PC-9 (cell line): ENCODE results near the gene TBC1D3B. TPM values are rescaled to one million over a fixed set of nuclear protein-coding genes. Genes with fewer than 3 reads are reported as not detected.
"Not testable (repeated sequence)": the region's sequence is repeated elsewhere in the genome, so short reads cannot be mapped to it uniquely, and the experiment has no call there.

ENCODE experiments used
- BruUV-seq: library from RNA; stranded (reverse); fragments of 400-500 nt; replicated peaks from 2 replicates; lab custom pipeline; 2021; lab: Mats Ljungman, UMichigan
- CTCF ChIA-PET: fragments of 300-600 bp; sonication (Branson Sonifier 250); formaldehyde crosslinking; loops from one replicate; lab custom pipeline; 2022; ENCODE audit warnings: antibody characterized with exemption; lab: Charles Lee
- POLR2A ChIA-PET: fragments of 300-600 bp; sonication (Branson Sonifier 250); formaldehyde crosslinking; loops from one replicate; lab custom pipeline; 2022; ENCODE audit warnings: antibody characterized with exemption; ENCODE audit not compliant: unreplicated experiment; lab: Charles Lee
- DNase-seq, 2 experiments: peaks; one replicate each; pipeline versions ENCODE4 v3.0.0 to v3.0.0-alpha.2; 2015 to 2022; ENCODE audit warnings: mixed read lengths in 1 of 2
- H2AFZ ChIP-seq: fragments of 200-600 bp; sonication (generic); 2 replicates; pipeline ENCODE4 v1.8.1; 2017; ENCODE audit warnings: antibody characterized with exemption
- H3F3A ChIP-seq: fragments of 200-600 bp; sonication (generic); 2 replicates; pipeline ENCODE4 v1.8.1; 2017; ENCODE audit warnings: antibody characterized with exemption, mild to moderate bottlenecking, low read depth; ENCODE audit not compliant: insufficient read depth
- H3K27ac ChIP-seq: fragments of 200-600 bp; sonication (generic); 2 replicates; pipeline ENCODE4 v1.6.1; 2016; ENCODE audit warnings: mixed run types
- H3K27me3 ChIP-seq: fragments of 200-600 bp; sonication (generic); 2 replicates; pipeline ENCODE4 v1.6.1; 2016; ENCODE audit warnings: low read depth, mixed run types; ENCODE audit not compliant: insufficient read depth
- H3K36me3 ChIP-seq: fragments of 200-600 bp; sonication (generic); 2 replicates; pipeline ENCODE4 v1.6.1; 2016; ENCODE audit warnings: low read depth, mixed run types
- H3K4me1 ChIP-seq: fragments of 200-600 bp; sonication (generic); replicated peaks from 2 replicates; pipeline ENCODE4 v1.6.1; 2016; ENCODE audit warnings: mixed run types; ENCODE audit not compliant: insufficient read depth
- H3K4me2 ChIP-seq: fragments of 200-600 bp; sonication (generic); 2 replicates; pipeline ENCODE4 v1.6.1; 2017; ENCODE audit warnings: mixed run types
- H3K4me3 ChIP-seq: fragments of 200-600 bp; sonication (generic); 2 replicates; pipeline ENCODE4 v1.6.1; 2016; ENCODE audit warnings: mixed run types
- H3K79me2 ChIP-seq: fragments of 200-600 bp; sonication (generic); 2 replicates; pipeline ENCODE4 v1.6.1; 2017; ENCODE audit warnings: low read depth, mixed run types
- H3K9me2 ChIP-seq: fragments of 200-600 bp; sonication (generic); 2 replicates; pipeline ENCODE4 v1.8.1; 2017; ENCODE audit warnings: mild to moderate bottlenecking; ENCODE audit not compliant: insufficient read depth
- H3K9me3 ChIP-seq: fragments of 200-600 bp; sonication (generic); 2 replicates; pipeline ENCODE4 v1.8.1; 2016; ENCODE audit warnings: low read depth; ENCODE audit not compliant: insufficient read depth
- H4K20me1 ChIP-seq: fragments of 200-600 bp; sonication (generic); 2 replicates; pipeline ENCODE4 v1.8.1; 2017; ENCODE audit not compliant: insufficient read depth
- CTCF ChIP-seq: fragments of 200-600 bp; sonication (generic); conservative IDR thresholded peaks from 2 replicates; pipeline ENCODE4 v1.6.1; 2017; ENCODE audit warnings: mixed run types, antibody characterized with exemption, mild to moderate bottlenecking, moderate library complexity
- EZH2 ChIP-seq: fragments of 200-600 bp; sonication (generic); IDR thresholded peaks from 2 replicates; pipeline ENCODE4 v1.8.0; 2017; ENCODE audit warnings: antibody characterized with exemption, low read depth
- intact Hi-C: fragments of 100-400 bp; cut with micrococcal nuclease; formaldehyde crosslinking; loops from one replicate; pipeline ENCODE4 v1.10.0; 2022; ENCODE audit not compliant: unreplicated experiment
- total RNA-seq: library from RNA; stranded (reverse); gene quantifications from 2 replicates; pipeline ENCODE4 v1.2.3, GENCODE V29; 2021

Gene TBC1D3B
- total RNA-seq, 1 experiment from 2014 or later: 13.8 TPM

- POLR2A ChIA-PET, intact Hi-C loops, H2AFZ ChIP-seq, H3K79me2 ChIP-seq, H3K4me3 ChIP-seq, CTCF ChIA-PET, H3K27ac ChIP-seq, H4K20me1 ChIP-seq, DNase-seq, H3K9me2 ChIP-seq, H3F3A ChIP-seq, BruUV-seq, H3K4me1 ChIP-seq, H3K4me2 ChIP-seq, H3K9me3 ChIP-seq, H3K36me3 ChIP-seq: not testable (repeated sequence)
- H3K27me3 ChIP-seq: peaks cover 85% of the 10 kb centered on the region
- 0 out of 2 replicates have a peak, but pooled peaks have one; percentile 38 for TF ChIP-seq EZH2
Measured at GRCh38 chr17:36187943-36188665, 11.7 kb upstream of the TBC1D3B start.

- DNase-seq, H3K4me1 ChIP-seq, H3F3A ChIP-seq, H4K20me1 ChIP-seq, BruUV-seq, H3K9me2 ChIP-seq, H3K79me2 ChIP-seq, CTCF ChIA-PET, intact Hi-C loops, H2AFZ ChIP-seq, H3K4me3 ChIP-seq, H3K36me3 ChIP-seq, H3K4me2 ChIP-seq, POLR2A ChIA-PET, H3K27ac ChIP-seq, H3K9me3 ChIP-seq: not testable (repeated sequence)
- H3K27me3 ChIP-seq: peaks cover 95% of the 10 kb centered on the region
- TF ChIP-seq EZH2: 0 out of 2 replicates have a peak, but pooled peaks have one; percentile 26
Measured at GRCh38 chr17:36186810-36187763, 10.7 kb upstream of the TBC1D3B start.

- ChIA-PET CTCF (no interaction called here), POLR2A (no interaction called here)
- peaks cover 93% of the 10 kb centered on the region for H3K27me3 ChIP-seq
Measured at GRCh38 chr17:36185416-36185815, 9.0 kb upstream of the TBC1D3B start.

More at GRCh38 chr17:36185416-36185815, 9.0 kb upstream of the TBC1D3B start:
- H2AFZ ChIP-seq: no peak overlapping the region
- H3K79me2 ChIP-seq: no peaks in the 10 kb centered on the region
- no peak for DNase-seq
- H3K27ac ChIP-seq: no peak overlapping the region
- no peak overlapping the region for H3K4me2 ChIP-seq
- H3K9me2 ChIP-seq: no peaks in the 10 kb centered on the region
- no peaks in the 10 kb centered on the region for H3K4me1 ChIP-seq
- BruUV-seq: no TSS peak
- TF ChIP-seq CTCF (no peak), EZH2 (no peak)
- no peaks in the 10 kb centered on the region for H3F3A ChIP-seq
- no peaks in the 10 kb centered on the region for H3K9me3 ChIP-seq
- H4K20me1 ChIP-seq: 0 out of 2 replicates have a peak, but pooled peaks cover 4% of the 10 kb centered on the region
- H3K36me3 ChIP-seq: no peaks in the 10 kb centered on the region
- intact Hi-C loops: no loop called here
- H3K4me3 ChIP-seq: no peak overlapping the region
